ENCODE data around the gene AMOTL1. TPM values are rescaled to one million over a fixed set of nuclear protein-coding genes. Genes with fewer than 3 reads are reported as not detected.

AMOTL1 gene
- total and polyA plus RNA-seq, 2 of the 8 experiments (the other 6 are each of a cell fraction or from before 2014, with no cell fraction given): 9.0 to 27.6 TPM

GRCh38 chr11:94924612-94925011 lies 156.5 kb downstream of the AMOTL1 start:
- Histone ChIP-seq H3K4me3 (ENCODE audit: extremely low read depth in 1 of 4, insufficient read depth in 2 of 4, low read depth in 3 of 4, low read length in 4 of 4) (no peak overlapping the region), H4K91ac (replicated peaks; ENCODE audit: insufficient read length, low read length) (no peak overlapping the region), H3K23me2 (ENCODE audit: low read depth, low read length) (no peaks in the 10 kb centered on the region), H3K36me3 (ENCODE audit: control insufficient read depth in 2 of 4, insufficient read depth in 4 of 4, low read length in 3 of 4) (no peaks in the 10 kb centered on the region), H3K23ac (ENCODE audit: insufficient read length) (no peak overlapping the region), H3K14ac (ENCODE audit: insufficient read length) (no peak overlapping the region), H3K27ac (ENCODE audit: low read depth, low read length) (no peak overlapping the region), H2BK5ac (ENCODE audit: low read depth, low read length) (no peak overlapping the region), H3K27me3 (replicated peaks in 1 of 4; ENCODE audit: control insufficient read depth in 3 of 4, extremely low read depth in 1 of 4, insufficient read depth in 3 of 4, low read length in 3 of 4) (no peaks in the 10 kb centered on the region), H3K79me2 (ENCODE audit: control insufficient read depth in 1 of 2, insufficient read depth in 2 of 2, low read length in 2 of 2) (no peaks in the 10 kb centered on the region), H2BK20ac (ENCODE audit: low read length) (no peak overlapping the region), H2BK12ac (ENCODE audit: low read depth, low read length) (no peak overlapping the region), H4K20me1 (replicated peaks in 1 of 2; ENCODE audit: control insufficient read depth in 1 of 2, insufficient read depth in 2 of 2, low read length in 2 of 2) (no peaks in the 10 kb centered on the region), H2BK120ac (replicated peaks; ENCODE audit: low read depth, low read length) (no peak overlapping the region), H3K56ac (replicated peaks; ENCODE audit: insufficient read length, low read depth, low read length) (no peak overlapping the region), H3K9me3 (ENCODE audit: insufficient read depth in 2 of 2, low read depth in 1 of 2, low read length in 1 of 2) (no peaks in the 10 kb centered on the region), H3K4me1 (replicated peaks in 1 of 4; ENCODE audit: control insufficient read depth in 3 of 4, insufficient read depth in 4 of 4, low read length in 3 of 4) (no peaks in the 10 kb centered on the region), H2BK15ac (ENCODE audit: low read length) (no peak overlapping the region), H2AFZ (ENCODE audit: low read length) (no peak overlapping the region), H2AK5ac (ENCODE audit: low read depth, low read length) (no peak overlapping the region), H3K18ac (ENCODE audit: extremely low read depth, low read length) (no peak overlapping the region), H3K79me1 (ENCODE audit: low read depth, low read length) (no peaks in the 10 kb centered on the region), H3K4ac (replicated peaks; ENCODE audit: insufficient read length, low read depth, low read length) (no peak overlapping the region), H4K8ac (ENCODE audit: extremely low read depth, insufficient read depth, low read length) (no peak overlapping the region), H3K4me2 (ENCODE audit: insufficient read depth in 1 of 2, low read depth in 2 of 2, low read length in 2 of 2) (no peak overlapping the region), H4K5ac (ENCODE audit: insufficient read length, low read depth, low read length) (no peak overlapping the region), H3K9ac (replicated peaks in 1 of 4; ENCODE audit: extremely low read depth in 1 of 4, low read depth in 3 of 4, low read length in 3 of 4) (no peak overlapping the region)
- 82% methylated on average over 5 of the region's 5 CpGs; no CpG with 5 or more reads in 1 of the 2 experiments for WGBS, 2 experiments (ENCODE audit: extremely low coverage in 1 of 2, insufficient coverage in 1 of 2, insufficient read length in 1 of 2, insufficient replicate concordance in 2 of 2, low coverage in 1 of 2, low lambda C conversion rate in 2 of 2, missing lambda C conversion rate in 1 of 2)
- TF ChIP-seq TAF1 (IDR thresholded peaks at IDR 0.05; ENCODE audit: low read depth, low read length) (no peak), TCF12 (IDR thresholded peaks at IDR 0.05; ENCODE audit: low read depth, low read length) (no peak), RBBP5 (IDR thresholded peaks at IDR 0.05; ENCODE audit: borderline replicate concordance, low read depth, low read length) (no peak), SIRT6 (IDR thresholded peaks at IDR 0.05; ENCODE audit: low read length) (no peak), CEBPB (IDR thresholded peaks at IDR 0.05; ENCODE audit: low read depth, low read length) (no peak), CTBP2 (IDR thresholded peaks at IDR 0.05; ENCODE audit: borderline replicate concordance, insufficient read depth, insufficient read length, low read length) (no peak), SP4 (IDR thresholded peaks at IDR 0.05; ENCODE audit: low read length) (no peak), BACH1 (IDR thresholded peaks at IDR 0.05; ENCODE audit: low read length) (no peak), CTCF (IDR thresholded peaks at IDR 0.05; ENCODE audit: control extremely low read depth in 1 of 3, insufficient read depth in 1 of 3, low read depth in 1 of 3, low read length in 3 of 3) (no peak), POLR2A (IDR thresholded peaks at IDR 0.05; ENCODE audit: control extremely low read depth in 1 of 2, low read depth in 2 of 2, low read length in 2 of 2) (no peak)
- DNase-seq (ENCODE audit: low read depth in 1 of 2, low spot score in 2 of 2) (no peak), FAIRE-seq (no peak)
- POLR2A ChIA-PET (ENCODE audit: partially characterized antibody): interaction anchor here (1.6 kb wide), 1 partner anchor 12 kb away, joined by 6 read pairs; no protein-coding TSS in a partner anchor
- CTCF ChIA-PET (ENCODE audit: partially characterized antibody): interaction anchor here (0.8 to 1.0 kb wide), 4 partner anchors 10 to 269 kb away, joined by 3 to 4 read pairs (median 3); no protein-coding TSS in a partner anchor
